Gastroesophageal sphincter (tissue), 4 donors: ENCODE data around the gene NDUFB2. TPM values are rescaled to one million over a fixed set of nuclear protein-coding genes. Genes with fewer than 3 reads are reported as not detected.
"Not testable (repeated sequence)": the region's sequence is repeated elsewhere in the genome, so short reads cannot be mapped to it uniquely, and the experiment has no call there.

Experiments used
- ATAC-seq: fragments of 150-250 bp; one replicate; pipeline ENCODE4 v1.9.1; 2016; ENCODE audit warnings: mild to moderate bottlenecking, moderate library complexity
- H3K27ac ChIP-seq, 4 donors: fragments of 200-600 bp; sonication (generic) in 3 of 4; 1 replicate in 3 of 4; 2 replicates in 1 of 4; pipeline ENCODE4 v1.5.1; 2016 to 2019
- H3K27me3 ChIP-seq: fragments of 200-600 bp; sonication (generic); one replicate; pipeline ENCODE4 v1.5.1; 2019
- H3K36me3 ChIP-seq, 2 donors: fragments of 200-600 bp; sonication (generic); one replicate each; pipeline ENCODE4 v1.5.1; 2019; ENCODE audit warnings: control low read depth in 1 of 2
- H3K4me1 ChIP-seq, 3 donors: fragments of 200-600 bp; sonication (generic); 1 replicate in 2 of 3; 2 replicates in 1 of 3; pipeline ENCODE4 v1.5.1; 2016 to 2019; ENCODE audit warnings: control low read depth in 2 of 3
- H3K4me3 ChIP-seq, 2 donors: fragments of 200-600 bp; sonication (generic); one replicate each; pipeline ENCODE4 v1.5.1; 2019; ENCODE audit warnings: mild to moderate bottlenecking in 1 of 2, moderate library complexity in 1 of 2
- H3K9me3 ChIP-seq, 3 donors: fragments of 200-600 bp; sonication (generic); one replicate each; pipeline ENCODE4 v1.5.1; 2017 to 2019; ENCODE audit warnings: control low read depth in 2 of 3
- EP300 ChIP-seq: sonication (generic); formaldehyde crosslinking; IDR thresholded peaks from one replicate; pipeline ENCODE4 v1.6.1; 2017; ENCODE audit warnings: antibody characterized with exemption, mild to moderate bottlenecking
- POLR2A ChIP-seq, 2 donors: fragments of 450-650 bp; IDR thresholded peaks; one replicate each; pipeline ENCODE4 v1.6.1; 2017; ENCODE audit warnings: antibody characterized with exemption in 2 of 2, mild to moderate bottlenecking in 2 of 2, moderate library complexity in 1 of 2
- POLR2AphosphoS5 ChIP-seq: sonication (generic); formaldehyde crosslinking; IDR thresholded peaks from one replicate; pipeline ENCODE4 v1.6.1; 2017; ENCODE audit warnings: antibody characterized with exemption
- WGBS, 2 donors: methylation state at CpG; one replicate each; pipeline ENCODE4 v1.1.5; 2018; ENCODE audit warnings: low coverage in 1 of 2; 5-methylcytosine and 5-hydroxymethylcytosine counted together
- total RNA-seq, 4 donors: library from RNA; depleted of rRNA; stranded (reverse); fragments of >200 nt; gene quantifications; one replicate each; pipeline ENCODE4 v1.1.0, GENCODE V29; 2016
- TF ChIP-seq, protein P1 (sequence below), 4 experiments: fragments of 200-600 bp in 2 of 4; fragments of 450-650 bp in 2 of 4; sonication (generic) in 1 of 4; IDR thresholded peaks; one replicate each; pipeline ENCODE4 v1.5.1; 2017 to 2019; ENCODE audit warnings: antibody characterized with exemption in 4 of 4, mild to moderate bottlenecking in 2 of 4, moderate library complexity in 2 of 4

NDUFB2 gene
- total RNA-seq, 4 donors from 2014 or later, result 187 to 472 (median 345) TPM

GRCh38 chr7:140726281-140726680, 29.8 kb downstream of the NDUFB2 start:
- peaks cover 0 to 40% of the 10 kb centered on the region in 2 donors for H3K36me3 ChIP-seq
- WGBS, 2 donors, result 50 to 70% methylated on average over 2 of the region's 2 CpGs
- no peak overlapping the region for H3K27ac ChIP-seq
- H3K9me3 ChIP-seq, result no peaks in the 10 kb centered on the region
- no peaks in the 10 kb centered on the region for H3K27me3 ChIP-seq
- ATAC-seq, result no peak
- no peak overlapping the region for H3K4me3 ChIP-seq
- H3K4me1 ChIP-seq, result no peaks in the 10 kb centered on the region
- TF ChIP-seq POLR2A (IDR thresholded peaks at IDR 0.05), result no peak
- TF ChIP-seq, protein P1, sequence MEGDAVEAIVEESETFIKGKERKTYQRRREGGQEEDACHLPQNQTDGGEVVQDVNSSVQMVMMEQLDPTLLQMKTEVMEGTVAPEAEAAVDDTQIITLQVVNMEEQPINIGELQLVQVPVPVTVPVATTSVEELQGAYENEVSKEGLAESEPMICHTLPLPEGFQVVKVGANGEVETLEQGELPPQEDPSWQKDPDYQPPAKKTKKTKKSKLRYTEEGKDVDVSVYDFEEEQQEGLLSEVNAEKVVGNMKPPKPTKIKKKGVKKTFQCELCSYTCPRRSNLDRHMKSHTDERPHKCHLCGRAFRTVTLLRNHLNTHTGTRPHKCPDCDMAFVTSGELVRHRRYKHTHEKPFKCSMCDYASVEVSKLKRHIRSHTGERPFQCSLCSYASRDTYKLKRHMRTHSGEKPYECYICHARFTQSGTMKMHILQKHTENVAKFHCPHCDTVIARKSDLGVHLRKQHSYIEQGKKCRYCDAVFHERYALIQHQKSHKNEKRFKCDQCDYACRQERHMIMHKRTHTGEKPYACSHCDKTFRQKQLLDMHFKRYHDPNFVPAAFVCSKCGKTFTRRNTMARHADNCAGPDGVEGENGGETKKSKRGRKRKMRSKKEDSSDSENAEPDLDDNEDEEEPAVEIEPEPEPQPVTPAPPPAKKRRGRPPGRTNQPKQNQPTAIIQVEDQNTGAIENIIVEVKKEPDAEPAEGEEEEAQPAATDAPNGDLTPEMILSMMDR (IDR thresholded peaks at IDR 0.05), result peak in 1 of 4 experiments; percentile 6

DNA sequence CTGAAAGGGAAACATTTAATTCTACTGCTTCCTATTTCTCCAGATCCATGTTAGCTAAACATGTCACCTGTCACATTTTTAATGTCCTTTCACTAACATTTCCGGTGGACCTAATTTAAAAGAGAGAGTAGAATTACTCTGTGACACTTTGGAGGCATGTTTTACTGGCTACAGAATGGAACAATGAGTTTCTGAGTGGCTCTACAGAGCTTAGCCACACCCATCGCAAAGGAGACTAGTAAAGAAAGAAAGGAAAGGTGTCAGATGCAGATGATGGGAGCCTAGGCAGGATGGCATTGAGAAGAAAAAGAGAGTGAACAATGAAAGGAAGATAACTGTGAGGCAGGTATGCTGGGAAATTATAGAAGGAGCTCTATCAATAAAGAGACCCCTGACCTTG, 35.9 kb downstream of the NDUFB2 start:
- WGBS, 2 donors, result 86 to 93% methylated on average over 2 of the region's 2 CpGs
- Histone ChIP-seq H3K4me1 (no peaks in the 10 kb centered on the region), H3K27me3 (no peaks in the 10 kb centered on the region), H3K27ac (no peak overlapping the region), H3K4me3 (no peak overlapping the region), H3K9me3 (no peaks in the 10 kb centered on the region), H3K36me3 (peaks cover 0 to 41% of the 10 kb centered on the region in 2 donors)
- ATAC-seq, result no peak
- TF ChIP-seq EP300 (no peak), POLR2A (IDR thresholded peaks at IDR 0.05) (no peak), POLR2AphosphoS5 (no peak)
- TF ChIP-seq, protein P1 (IDR thresholded peaks at IDR 0.05), result no peak

DNA sequence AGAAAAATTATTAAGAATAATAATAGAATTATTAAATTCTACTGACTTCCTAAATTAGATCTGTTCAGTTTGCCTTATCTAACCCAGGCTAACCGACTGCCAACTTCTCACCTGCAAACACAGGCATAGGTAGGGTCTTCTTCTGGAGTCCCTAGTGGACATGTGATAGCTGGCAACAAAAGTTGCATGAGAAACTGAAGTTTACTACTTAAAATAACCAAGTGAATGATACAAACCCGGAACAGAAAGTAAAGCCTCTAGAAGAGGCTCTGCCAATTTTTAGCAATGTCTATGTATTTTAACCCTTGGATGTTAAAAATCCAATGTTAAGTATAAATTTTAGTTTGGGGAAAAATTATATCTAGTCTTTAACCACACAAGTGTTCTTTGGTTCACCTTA, 37.6 kb downstream of the NDUFB2 start:
- Histone ChIP-seq H3K4me1 (no peaks in the 10 kb centered on the region), H3K9me3 (no peaks in the 10 kb centered on the region), H3K4me3 (no peak overlapping the region), H3K27me3 (no peaks in the 10 kb centered on the region), H3K27ac (no peak overlapping the region), H3K36me3 (peaks cover 2 to 51% of the 10 kb centered on the region in 2 donors)
- WGBS, 2 donors, result 61 to 68% methylated on average over 2 of the region's 2 CpGs
- TF ChIP-seq, protein P1 (IDR thresholded peaks at IDR 0.05), result no peak
- TF ChIP-seq POLR2AphosphoS5 (no peak), EP300 (no peak), POLR2A (IDR thresholded peaks at IDR 0.05) (no peak)
- no peak for ATAC-seq

- peaks cover 2 to 52% of the 10 kb centered on the region in 2 donors for H3K36me3 ChIP-seq
- no CpG with 5 or more reads among the region's 2 CpGs for WGBS, 2 donors
- TF ChIP-seq EP300 (no peak), POLR2A (IDR thresholded peaks at IDR 0.05) (no peak), POLR2AphosphoS5 (no peak)
- TF ChIP-seq, protein P1 (IDR thresholded peaks at IDR 0.05), result no peak
Observed at GRCh38 chr7:140734729-140735128, 38.2 kb downstream of the NDUFB2 start.

DNA sequence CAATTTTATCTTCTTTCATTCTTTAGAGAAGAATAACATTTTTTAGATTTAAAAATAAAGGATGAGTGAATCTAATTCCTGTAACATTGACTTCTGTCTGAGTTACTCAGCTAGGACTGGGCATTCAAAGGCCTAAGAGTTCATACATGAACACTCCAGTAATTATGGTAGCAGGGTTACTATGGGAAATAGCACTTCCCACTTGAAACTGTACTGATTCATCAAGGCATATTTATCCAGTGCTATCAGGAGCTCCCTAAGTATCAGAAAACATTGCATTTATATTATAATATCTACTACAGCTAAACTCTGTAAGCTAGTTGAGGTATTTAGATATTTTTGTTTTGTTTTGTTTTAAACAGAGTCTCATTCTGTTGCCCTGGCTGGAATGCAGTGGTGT, 41.8 kb downstream of the NDUFB2 start:
- no peak for ATAC-seq
- Histone ChIP-seq H3K4me3 (no peak overlapping the region), H3K27ac (no peak overlapping the region), H3K4me1 (no peaks in the 10 kb centered on the region), H3K9me3 (no peaks in the 10 kb centered on the region), H3K27me3 (no peaks in the 10 kb centered on the region), H3K36me3 (peaks cover 2 to 49% of the 10 kb centered on the region in 2 donors)
- TF ChIP-seq POLR2A (IDR thresholded peaks at IDR 0.05), result no peak
- TF ChIP-seq, protein P1 (IDR thresholded peaks at IDR 0.05), result no peak
- no peak for TF ChIP-seq POLR2AphosphoS5
- TF ChIP-seq EP300, result no peak

More at GRCh38 chr7:140734729-140735128, 38.2 kb downstream of the NDUFB2 start:
- H3K4me1 ChIP-seq, result no peaks in the 10 kb centered on the region
- no peak overlapping the region for H3K4me3 ChIP-seq
- ATAC-seq, result no peak
- H3K9me3 ChIP-seq, result no peaks in the 10 kb centered on the region
- H3K27me3 ChIP-seq, result no peaks in the 10 kb centered on the region
- H3K27ac ChIP-seq, result no peak overlapping the region

- H3K27me3 ChIP-seq, H3K4me3 ChIP-seq, H3K9me3 ChIP-seq, H3K27ac ChIP-seq, H3K4me1 ChIP-seq, ATAC-seq: not testable (repeated sequence)
- WGBS, 2 donors, result 100% methylated on average over 1 of the region's 4 CpGs; no CpG with 5 or more reads in 1 of the 2 donors
- H3K36me3 ChIP-seq, result peaks cover 1 to 56% of the 10 kb centered on the region in 2 donors
Observed at GRCh38 chr7:140743255-140743654, 46.7 kb downstream of the NDUFB2 start.
